ENCODE results near the gene GPR21.

- TF ChIP-seq, protein P1, sequence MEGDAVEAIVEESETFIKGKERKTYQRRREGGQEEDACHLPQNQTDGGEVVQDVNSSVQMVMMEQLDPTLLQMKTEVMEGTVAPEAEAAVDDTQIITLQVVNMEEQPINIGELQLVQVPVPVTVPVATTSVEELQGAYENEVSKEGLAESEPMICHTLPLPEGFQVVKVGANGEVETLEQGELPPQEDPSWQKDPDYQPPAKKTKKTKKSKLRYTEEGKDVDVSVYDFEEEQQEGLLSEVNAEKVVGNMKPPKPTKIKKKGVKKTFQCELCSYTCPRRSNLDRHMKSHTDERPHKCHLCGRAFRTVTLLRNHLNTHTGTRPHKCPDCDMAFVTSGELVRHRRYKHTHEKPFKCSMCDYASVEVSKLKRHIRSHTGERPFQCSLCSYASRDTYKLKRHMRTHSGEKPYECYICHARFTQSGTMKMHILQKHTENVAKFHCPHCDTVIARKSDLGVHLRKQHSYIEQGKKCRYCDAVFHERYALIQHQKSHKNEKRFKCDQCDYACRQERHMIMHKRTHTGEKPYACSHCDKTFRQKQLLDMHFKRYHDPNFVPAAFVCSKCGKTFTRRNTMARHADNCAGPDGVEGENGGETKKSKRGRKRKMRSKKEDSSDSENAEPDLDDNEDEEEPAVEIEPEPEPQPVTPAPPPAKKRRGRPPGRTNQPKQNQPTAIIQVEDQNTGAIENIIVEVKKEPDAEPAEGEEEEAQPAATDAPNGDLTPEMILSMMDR (conservative IDR thresholded peaks at IDR 0.05; ENCODE audit: low read length), result no peak
- TF ChIP-seq EZH2phosphoT487 (IDR thresholded peaks at IDR 0.05; ENCODE audit: borderline replicate concordance), result no peak
Observed at GRCh38 chr9:123067136-123067535, 33.7 kb downstream of the GPR21 start.

Data from Loucy (cell line).